Measurements from ENCODE around the gene CDH13.

DNA sequence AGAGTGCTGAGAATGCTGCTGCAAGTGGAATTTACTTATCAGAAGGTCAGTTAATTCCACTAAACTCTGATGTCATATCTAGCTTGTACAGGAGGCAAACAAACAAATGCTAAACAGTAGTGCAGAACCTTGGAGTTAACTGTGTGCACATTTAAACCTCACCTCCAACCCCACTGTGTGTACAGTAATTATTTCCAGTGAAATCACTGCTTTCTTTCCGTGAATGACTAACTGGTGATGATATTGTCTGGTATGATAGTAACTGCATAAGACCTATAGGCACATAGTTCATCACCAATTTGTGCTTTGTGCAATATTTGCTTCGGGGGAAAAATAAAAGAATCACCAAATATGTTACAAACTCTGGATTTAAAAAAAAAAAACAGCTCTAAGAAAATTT lies 688.5 kb downstream of the CDH13 start:
- no peak for TF ChIP-seq CTCF (IDR thresholded peaks at IDR 0.05; ENCODE audit: low read depth, low read length)
- no peak for TF ChIP-seq EZH2phosphoT487 (IDR thresholded peaks at IDR 0.05; ENCODE audit: low read depth)

Measured in OCI-LY3 (cell line).